ENCODE results near the gene NOTCH3. TPM values are rescaled to one million over a fixed set of nuclear protein-coding genes. Genes with fewer than 3 reads are reported as not detected.

NOTCH3 gene
- total RNA-seq, 1 experiment from 2014 or later: 18.6 TPM

GRCh38 chr19:15161028-15161984, 39.5 kb downstream of the NOTCH3 start:
- no peak for DNase-seq (ENCODE audit: low spot score)

- DNase-seq (ENCODE audit: low spot score): peak; percentile 35
Observed at GRCh38 chr19:15159251-15159650, 41.5 kb downstream of the NOTCH3 start.

- DNase-seq (ENCODE audit: low spot score): no peak
Observed at GRCh38 chr19:15156391-15156790, 44.4 kb downstream of the NOTCH3 start.

GRCh38 chr19:15155296-15155695, 45.5 kb downstream of the NOTCH3 start:
- no peak for DNase-seq (ENCODE audit: low spot score)

GRCh38 chr19:15154002-15154612, 46.7 kb downstream of the NOTCH3 start:
- DNase-seq (ENCODE audit: low spot score): peak; percentile 59

GRCh38 chr19:15149737-15150136, 51.1 kb downstream of the NOTCH3 start:
- no peak for DNase-seq (ENCODE audit: low spot score)

- DNase-seq (ENCODE audit: low spot score): no peak
Observed at GRCh38 chr19:15147090-15147489, 53.7 kb downstream of the NOTCH3 start.

GRCh38 chr19:15144046-15144646, 56.6 kb downstream of the NOTCH3 start:
- DNase-seq (ENCODE audit: low spot score): peak; percentile 20

GRCh38 chr19:15142313-15142712, 58.5 kb downstream of the NOTCH3 start:
- no peak for DNase-seq (ENCODE audit: low spot score)

- no peak for DNase-seq (ENCODE audit: low spot score)
Observed at GRCh38 chr19:15141143-15141542, 59.7 kb downstream of the NOTCH3 start.

- DNase-seq (ENCODE audit: low spot score): no peak
Observed at GRCh38 chr19:15138427-15138826, 62.4 kb downstream of the NOTCH3 start.

GRCh38 chr19:15137777-15138176, 63.0 kb downstream of the NOTCH3 start:
- no peak for DNase-seq (ENCODE audit: low spot score)

- no peak for DNase-seq (ENCODE audit: low spot score)
Observed at GRCh38 chr19:15136234-15136954, 64.4 kb downstream of the NOTCH3 start.

- DNase-seq (ENCODE audit: low spot score): no peak
Observed at GRCh38 chr19:15129856-15130585, 70.8 kb downstream of the NOTCH3 start.

GRCh38 chr19:15128162-15128770, 72.5 kb downstream of the NOTCH3 start:
- DNase-seq (ENCODE audit: low spot score): no peak

- DNase-seq (ENCODE audit: low spot score): no peak
Observed at GRCh38 chr19:15126131-15126910, 74.5 kb downstream of the NOTCH3 start.

- peak; percentile 97 for DNase-seq (ENCODE audit: low spot score)
Observed at GRCh38 chr19:15125232-15126067, 75.3 kb downstream of the NOTCH3 start.

- no peak for DNase-seq (ENCODE audit: low spot score)
Observed at GRCh38 chr19:15124572-15125231, 76.1 kb downstream of the NOTCH3 start.

GRCh38 chr19:15123900-15124299, 76.9 kb downstream of the NOTCH3 start:
- no peak for DNase-seq (ENCODE audit: low spot score)
